ENCODE data around the gene PON2. TPM values are rescaled to one million over a fixed set of nuclear protein-coding genes. Genes with fewer than 3 reads are reported as not detected.

PON2 gene
- total and polyA plus RNA-seq, 2 of the 13 experiments (the other 11 are each of a cell fraction or from before 2014, with no cell fraction given), result 202 to 217 TPM

DNA sequence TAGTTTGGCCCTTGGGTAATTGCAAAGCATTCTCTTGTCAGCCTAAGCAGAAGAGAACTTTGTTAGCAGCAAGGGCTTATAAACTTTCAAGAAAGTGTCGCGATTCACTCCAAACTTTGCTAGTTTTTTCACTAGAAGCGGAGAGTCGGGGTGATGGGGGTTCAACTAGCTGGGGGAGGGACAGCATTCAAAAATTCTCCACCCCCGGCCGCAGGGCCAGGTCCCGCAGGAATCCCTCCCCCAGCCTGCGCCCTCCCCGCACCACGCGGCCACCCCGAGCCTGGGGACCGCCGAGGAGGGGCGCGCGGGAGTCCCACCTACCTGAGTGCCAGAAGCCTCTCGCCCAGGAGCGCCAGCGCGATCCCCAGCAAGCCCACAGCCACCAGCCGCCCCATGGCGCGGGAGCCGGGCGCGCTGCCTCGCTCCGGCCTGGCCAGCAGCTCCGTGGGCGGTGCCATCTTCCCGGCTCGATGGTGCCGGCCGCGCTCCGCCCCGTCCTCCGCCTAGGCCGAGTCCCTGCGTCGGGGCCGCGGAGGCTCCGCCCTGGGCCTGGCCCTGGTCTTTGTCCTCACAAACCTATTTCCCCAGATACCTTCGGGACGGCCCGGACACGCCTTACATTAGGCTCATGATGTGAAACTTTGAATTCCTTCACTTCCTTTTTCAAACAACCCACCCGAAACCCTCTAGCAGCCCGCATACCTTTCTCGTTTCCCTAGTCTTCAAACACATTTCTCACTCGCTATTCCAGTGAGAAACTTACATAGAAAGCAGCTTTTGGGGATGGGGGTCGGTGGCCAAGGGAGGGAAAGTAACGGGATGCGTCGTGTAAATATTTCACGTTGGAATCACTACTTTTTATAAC lies at the start of gene PON2 (continued):
- TF ChIP-seq ZSCAN20 (CRISPR knock-in tag; IDR thresholded peaks at IDR 0.05; ENCODE audit: borderline replicate concordance) (peak; percentile 93; the same call in 1 of the 2 replicates), KDM5A (IDR thresholded peaks at IDR 0.05; ENCODE audit: borderline replicate concordance, low read length) (no peak), JUNB (CRISPR knock-in tag; IDR thresholded peaks at IDR 0.05; ENCODE audit: borderline replicate concordance) (peak; percentile 47; the same call in 1 of the 2 replicates), YEATS2 (CRISPR knock-in tag; IDR thresholded peaks at IDR 0.05; ENCODE audit: borderline replicate concordance) (peak; percentile 32; the same call in 1 of the 2 replicates), TCF7L2 (IDR thresholded peaks at IDR 0.05; ENCODE audit: low read depth, low read length) (no peak), ZNF224 (CRISPR knock-in tag; IDR thresholded peaks at IDR 0.05) (peak; percentile 85; the same call in 1 of the 2 replicates), SSRP1 (CRISPR knock-in tag; IDR thresholded peaks at IDR 0.05) (no peak), SALL2 (CRISPR knock-in tag; IDR thresholded peaks at IDR 0.05) (peak; percentile 90; the same call in 1 of the 2 replicates), ZNF709 (CRISPR knock-in tag; IDR thresholded peaks at IDR 0.05) (no peak; the same call in 1 of the 2 replicates), PLRG1 (conservative IDR thresholded peaks at IDR 0.05) (no peak), HOXA7 (CRISPR knock-in tag; IDR thresholded peaks at IDR 0.05) (no peak), ZBTB8A (CRISPR knock-in tag; IDR thresholded peaks at IDR 0.05; ENCODE audit: borderline replicate concordance, low read depth) (no peak), PHF21A (CRISPR knock-in tag; IDR thresholded peaks at IDR 0.05) (peak; percentile 94), CHD4 (IDR thresholded peaks at IDR 0.05; ENCODE audit: borderline replicate concordance, low read length) (no peak), KLF12 (CRISPR knock-in tag; IDR thresholded peaks at IDR 0.05; ENCODE audit: borderline replicate concordance) (peak; percentile 97), SMAD1 (CRISPR knock-in tag; IDR thresholded peaks at IDR 0.05; ENCODE audit: borderline replicate concordance, low read depth) (no peak), MEIS1 (CRISPR knock-in tag; IDR thresholded peaks at IDR 0.05; ENCODE audit: borderline replicate concordance) (peak; percentile 68; the same call in 1 of the 2 replicates), ZNF569 (CRISPR knock-in tag; IDR thresholded peaks at IDR 0.05; ENCODE audit: borderline replicate concordance) (no peak), MZF1 (CRISPR knock-in tag; IDR thresholded peaks at IDR 0.05; ENCODE audit: borderline replicate concordance) (no peak), ZNF354B (CRISPR knock-in tag; IDR thresholded peaks at IDR 0.05) (no peak), DNMT1 (CRISPR knock-in tag; IDR thresholded peaks at IDR 0.05) (peak; percentile 72; the same call in 1 of the 2 replicates)
- TF ChIP-seq, protein P1, sequence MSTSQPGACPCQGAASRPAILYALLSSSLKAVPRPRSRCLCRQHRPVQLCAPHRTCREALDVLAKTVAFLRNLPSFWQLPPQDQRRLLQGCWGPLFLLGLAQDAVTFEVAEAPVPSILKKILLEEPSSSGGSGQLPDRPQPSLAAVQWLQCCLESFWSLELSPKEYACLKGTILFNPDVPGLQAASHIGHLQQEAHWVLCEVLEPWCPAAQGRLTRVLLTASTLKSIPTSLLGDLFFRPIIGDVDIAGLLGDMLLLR (CRISPR knock-in tag; IDR thresholded peaks at IDR 0.05), result no peak; the same call in 1 of the 2 replicates
- TF ChIP-seq, protein P2, sequence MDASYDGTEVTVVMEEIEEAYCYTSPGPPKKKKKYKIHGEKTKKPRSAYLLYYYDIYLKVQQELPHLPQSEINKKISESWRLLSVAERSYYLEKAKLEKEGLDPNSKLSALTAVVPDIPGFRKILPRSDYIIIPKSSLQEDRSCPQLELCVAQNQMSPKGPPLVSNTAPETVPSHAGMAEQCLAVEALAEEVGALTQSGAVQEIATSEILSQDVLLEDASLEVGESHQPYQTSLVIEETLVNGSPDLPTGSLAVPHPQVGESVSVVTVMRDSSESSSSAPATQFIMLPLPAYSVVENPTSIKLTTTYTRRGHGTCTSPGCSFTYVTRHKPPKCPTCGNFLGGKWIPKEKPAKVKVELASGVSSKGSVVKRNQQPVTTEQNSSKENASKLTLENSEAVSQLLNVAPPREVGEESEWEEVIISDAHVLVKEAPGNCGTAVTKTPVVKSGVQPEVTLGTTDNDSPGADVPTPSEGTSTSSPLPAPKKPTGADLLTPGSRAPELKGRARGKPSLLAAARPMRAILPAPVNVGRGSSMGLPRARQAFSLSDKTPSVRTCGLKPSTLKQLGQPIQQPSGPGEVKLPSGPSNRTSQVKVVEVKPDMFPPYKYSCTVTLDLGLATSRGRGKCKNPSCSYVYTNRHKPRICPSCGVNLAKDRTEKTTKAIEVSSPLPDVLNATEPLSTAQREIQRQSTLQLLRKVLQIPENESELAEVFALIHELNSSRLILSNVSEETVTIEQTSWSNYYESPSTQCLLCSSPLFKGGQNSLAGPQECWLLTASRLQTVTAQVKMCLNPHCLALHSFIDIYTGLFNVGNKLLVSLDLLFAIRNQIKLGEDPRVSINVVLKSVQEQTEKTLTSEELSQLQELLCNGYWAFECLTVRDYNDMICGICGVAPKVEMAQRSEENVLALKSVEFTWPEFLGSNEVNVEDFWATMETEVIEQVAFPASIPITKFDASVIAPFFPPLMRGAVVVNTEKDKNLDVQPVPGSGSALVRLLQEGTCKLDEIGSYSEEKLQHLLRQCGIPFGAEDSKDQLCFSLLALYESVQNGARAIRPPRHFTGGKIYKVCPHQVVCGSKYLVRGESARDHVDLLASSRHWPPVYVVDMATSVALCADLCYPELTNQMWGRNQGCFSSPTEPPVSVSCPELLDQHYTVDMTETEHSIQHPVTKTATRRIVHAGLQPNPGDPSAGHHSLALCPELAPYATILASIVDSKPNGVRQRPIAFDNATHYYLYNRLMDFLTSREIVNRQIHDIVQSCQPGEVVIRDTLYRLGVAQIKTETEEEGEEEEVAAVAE (CRISPR knock-in tag; IDR thresholded peaks at IDR 0.05; ENCODE audit: borderline replicate concordance), result no peak
- TF ChIP-seq, protein P3, sequence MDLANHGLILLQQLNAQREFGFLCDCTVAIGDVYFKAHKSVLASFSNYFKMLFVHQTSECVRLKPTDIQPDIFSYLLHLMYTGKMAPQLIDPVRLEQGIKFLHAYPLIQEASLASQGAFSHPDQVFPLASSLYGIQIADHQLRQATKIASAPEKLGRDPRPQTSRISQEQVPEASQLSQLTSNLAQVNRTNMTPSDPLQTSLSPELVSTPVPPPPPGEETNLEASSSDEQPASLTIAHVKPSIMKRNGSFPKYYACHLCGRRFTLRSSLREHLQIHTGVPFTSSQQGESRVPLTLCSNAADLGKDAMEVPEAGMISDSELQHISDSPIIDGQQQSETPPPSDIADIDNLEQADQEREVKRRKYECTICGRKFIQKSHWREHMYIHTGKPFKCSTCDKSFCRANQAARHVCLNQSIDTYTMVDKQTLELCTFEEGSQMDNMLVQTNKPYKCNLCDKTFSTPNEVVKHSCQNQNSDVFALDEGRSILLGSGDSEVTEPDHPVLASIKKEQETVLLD (CRISPR knock-in tag; IDR thresholded peaks at IDR 0.05; ENCODE audit: low read depth), result no peak

All from HepG2 (cell line).